SK-N-SH treated with all-trans-retinoic acid at 6 μM for 48 hours (cell line): ENCODE data around the gene PDE7B.

Experiments used
- ARNTL ChIP-seq: fragments of 450-650 bp; formaldehyde crosslinking; IDR thresholded peaks from 2 replicates; pipeline ENCODE4 v1.5.0; 2020; ENCODE audit warnings: low read depth, mild to moderate bottlenecking, moderate library complexity, borderline replicate concordance
- ZNF565 ChIP-seq: fragments of 450-650 bp; formaldehyde crosslinking; conservative IDR thresholded peaks from 2 replicates; pipeline ENCODE4 v1.5.0; 2020; ENCODE audit warnings: low read depth, mild to moderate bottlenecking, moderate library complexity
- ZNF70 ChIP-seq: fragments of 450-650 bp; formaldehyde crosslinking; IDR thresholded peaks from 2 replicates; pipeline ENCODE4 v1.5.0; 2020; ENCODE audit warnings: mild to moderate bottlenecking, moderate library complexity

DNA sequence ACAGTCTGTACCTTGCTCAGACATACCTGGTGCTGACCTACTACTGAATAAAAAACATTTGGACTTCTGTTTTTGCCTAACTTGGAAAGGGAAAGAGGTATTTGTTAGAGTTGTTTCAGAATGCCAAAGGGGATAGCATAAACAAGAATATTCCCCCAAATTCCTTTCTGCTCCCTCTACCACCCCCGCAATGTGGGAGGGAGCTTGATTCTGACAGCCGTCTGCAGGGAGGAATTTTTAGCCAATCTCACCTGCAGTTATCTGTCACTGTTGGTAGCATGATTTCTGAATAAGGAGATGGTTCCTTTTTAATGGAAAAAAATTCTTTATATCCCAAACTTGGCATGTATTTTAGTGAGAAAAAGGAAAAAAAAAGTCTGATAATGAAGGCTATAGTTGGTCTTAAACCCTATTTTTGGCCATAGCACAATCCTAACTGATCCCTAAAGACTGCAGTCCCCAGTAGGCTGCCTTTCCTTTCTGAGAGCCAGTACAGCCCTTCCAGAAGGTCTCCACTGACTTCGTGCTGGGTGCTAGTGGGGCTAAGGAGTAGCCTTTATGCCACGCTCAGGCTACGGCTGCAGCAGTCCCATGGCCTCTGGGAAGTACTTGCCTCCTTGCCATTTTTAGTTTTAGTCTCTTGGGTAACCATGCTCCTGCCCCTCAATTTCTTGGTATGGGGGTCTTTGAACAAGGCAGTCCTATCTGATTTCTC, 13.6 kb upstream of the PDE7B start:
- TF ChIP-seq ZNF70 (CRISPR knock-in tag) (no peak), ARNTL (no peak), ZNF565 (no peak)
